Stomach (tissue), 9 donors: ENCODE data around the gene NCAPD2. TPM values are rescaled to one million over a fixed set of nuclear protein-coding genes. Genes with fewer than 3 reads are reported as not detected.
A peak's percentile ranks its signal among the peaks of the same experiment; 100 is the strongest.

ENCODE experiments used
- DNase-seq, 2 donors: peaks; one replicate each; pipeline versions ENCODE4 v3.0.0 to v3.0.0-alpha.2; 2013 to 2019
- H3K27ac ChIP-seq, 5 donors: fragments of 200-600 bp in 4 of 5; sonication (generic) in 4 of 5; one replicate each; pipeline ENCODE4 v1.5.1; 2013 to 2019; ENCODE audit warnings: mild to moderate bottlenecking in 1 of 5, moderate library complexity in 1 of 5
- H3K27me3 ChIP-seq, 3 donors: fragments of 200-600 bp; sonication (generic); one replicate each; pipeline ENCODE4 v1.5.1; 2017 to 2019; ENCODE audit warnings: mixed run types in 1 of 3
- H3K36me3 ChIP-seq, 4 donors: fragments of 200-600 bp; sonication (generic); 1 replicate in 3 of 4; 2 replicates in 1 of 4; pipeline ENCODE4 v1.5.1; 2016 to 2019
- H3K4me1 ChIP-seq, 4 donors: fragments of 200-600 bp; sonication (generic); one replicate each; pipeline ENCODE4 v1.5.1; 2016 to 2019
- H3K4me3 ChIP-seq, 4 donors: fragments of 200-600 bp; sonication (generic) in 3 of 4; one replicate each; pipeline ENCODE4 v1.5.1; 2016 to 2019; ENCODE audit warnings: mild to moderate bottlenecking in 1 of 4
- H3K9me3 ChIP-seq, 4 donors: fragments of 200-600 bp; sonication (generic); one replicate each; pipeline ENCODE4 v1.5.1; 2016 to 2019
- EP300 ChIP-seq: sonication (generic); formaldehyde crosslinking; IDR thresholded peaks from one replicate; pipeline ENCODE4 v1.6.1; 2017; ENCODE audit warnings: antibody characterized with exemption
- POLR2A ChIP-seq, 4 donors: fragments of 450-650 bp; IDR thresholded peaks; one replicate each; pipeline ENCODE4 v1.6.1; 2016; ENCODE audit warnings: antibody characterized with exemption in 4 of 4, control low read depth in 2 of 4, mild to moderate bottlenecking in 1 of 4, moderate library complexity in 1 of 4
- POLR2AphosphoS5 ChIP-seq, 3 donors: sonication (generic); formaldehyde crosslinking; IDR thresholded peaks; one replicate each; pipeline ENCODE4 v1.6.1; 2016; ENCODE audit warnings: antibody characterized with exemption in 3 of 3
- WGBS, 5 donors: extraction: QIAGEN DNeasy Blood & Tissue Kit in 3 of 5; methylation state at CpG; one replicate each; pipeline versions ENCODE4 v1.1.5 to v1.1.7; 2013 to 2018; 5-methylcytosine and 5-hydroxymethylcytosine counted together
- intact Hi-C: fragments of 100-400 bp; cut with DNase I; formaldehyde crosslinking; loops from one replicate; pipeline ENCODE4 v1.15.1; 2023; ENCODE audit warnings: low total_unique reads
- polyA plus RNA-seq, 3 donors: library from polyadenylated mRNA; stranded (reverse); fragments of 200-250 nt; gene quantifications; one replicate each; pipeline ENCODE4 v1.2.3, GENCODE V29; 2013
- total RNA-seq, 5 donors: library from RNA; depleted of rRNA; stranded (reverse); fragments of >200 nt; gene quantifications; one replicate each; pipeline versions ENCODE4 v1.1.0 to v1.2.3, GENCODE V29; 2014 to 2016
- TF ChIP-seq, protein P1 (sequence below), 7 experiments: fragments of 450-650 bp in 4 of 7; fragments of 200-600 bp in 3 of 7; sonication (generic) in 3 of 7; IDR thresholded peaks; one replicate each; pipeline ENCODE4 v1.5.1; 2016 to 2019; ENCODE audit warnings: antibody characterized with exemption in 7 of 7, control low read depth in 2 of 7, mild to moderate bottlenecking in 1 of 7
- donor health status: healthy with polysubstance abuse.
- donor health status: Bipolar disorder and iron deficiency.
- donor health status: healthy.

The NCAPD2 gene
- total and polyA plus RNA-seq, 8 donors, result 8.3 to 105 (median 17.6) TPM

DNA sequence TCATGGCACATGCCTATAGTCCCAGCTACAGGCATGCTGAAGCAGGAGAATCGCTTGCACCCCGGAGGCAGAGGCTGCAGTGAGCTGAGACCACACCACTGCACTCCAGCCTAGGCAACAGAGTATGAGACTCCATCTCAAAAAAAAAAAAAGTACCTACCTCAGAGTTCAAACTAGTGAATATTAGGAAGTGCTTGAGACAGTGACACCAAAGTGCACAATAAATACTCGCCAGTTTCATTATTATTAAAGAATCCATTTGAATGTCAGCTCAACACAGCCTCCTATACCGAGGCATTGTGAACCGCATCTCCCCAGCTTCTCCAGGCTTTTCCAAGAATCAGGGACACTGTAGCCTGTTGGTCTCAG lies 45.4 kb downstream of the NCAPD2 start:
- Histone ChIP-seq H3K27me3 (no peaks in the 10 kb centered on the region), H3K36me3 (peaks cover 33 to 62% (median 43%) of the 10 kb centered on the region in 4 donors), H3K4me3 (no peak overlapping the region), H3K4me1 (peaks cover 49 to 75% (median 56%) of the 10 kb centered on the region in 4 donors), H3K27ac (peak overlapping the region in 3 of 5 donors; percentile 73 to 100 (median 83)), H3K9me3 (no peaks in the 10 kb centered on the region)
- intact Hi-C loops, result loop anchor here (10.0 kb wide), 1 partner anchor 114 kb away; no protein-coding TSS in a partner anchor
- TF ChIP-seq, protein P1, sequence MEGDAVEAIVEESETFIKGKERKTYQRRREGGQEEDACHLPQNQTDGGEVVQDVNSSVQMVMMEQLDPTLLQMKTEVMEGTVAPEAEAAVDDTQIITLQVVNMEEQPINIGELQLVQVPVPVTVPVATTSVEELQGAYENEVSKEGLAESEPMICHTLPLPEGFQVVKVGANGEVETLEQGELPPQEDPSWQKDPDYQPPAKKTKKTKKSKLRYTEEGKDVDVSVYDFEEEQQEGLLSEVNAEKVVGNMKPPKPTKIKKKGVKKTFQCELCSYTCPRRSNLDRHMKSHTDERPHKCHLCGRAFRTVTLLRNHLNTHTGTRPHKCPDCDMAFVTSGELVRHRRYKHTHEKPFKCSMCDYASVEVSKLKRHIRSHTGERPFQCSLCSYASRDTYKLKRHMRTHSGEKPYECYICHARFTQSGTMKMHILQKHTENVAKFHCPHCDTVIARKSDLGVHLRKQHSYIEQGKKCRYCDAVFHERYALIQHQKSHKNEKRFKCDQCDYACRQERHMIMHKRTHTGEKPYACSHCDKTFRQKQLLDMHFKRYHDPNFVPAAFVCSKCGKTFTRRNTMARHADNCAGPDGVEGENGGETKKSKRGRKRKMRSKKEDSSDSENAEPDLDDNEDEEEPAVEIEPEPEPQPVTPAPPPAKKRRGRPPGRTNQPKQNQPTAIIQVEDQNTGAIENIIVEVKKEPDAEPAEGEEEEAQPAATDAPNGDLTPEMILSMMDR (IDR thresholded peaks at IDR 0.05), result no peak
- no peak for TF ChIP-seq EP300
- no peak for TF ChIP-seq POLR2A (IDR thresholded peaks at IDR 0.05)
- no peak for TF ChIP-seq POLR2AphosphoS5 (IDR thresholded peaks at IDR 0.05)
- DNase-seq, result no peak
- 72 to 90% (median 84%) methylated on average over 5 of the region's 5 CpGs for WGBS, 5 donors

DNA sequence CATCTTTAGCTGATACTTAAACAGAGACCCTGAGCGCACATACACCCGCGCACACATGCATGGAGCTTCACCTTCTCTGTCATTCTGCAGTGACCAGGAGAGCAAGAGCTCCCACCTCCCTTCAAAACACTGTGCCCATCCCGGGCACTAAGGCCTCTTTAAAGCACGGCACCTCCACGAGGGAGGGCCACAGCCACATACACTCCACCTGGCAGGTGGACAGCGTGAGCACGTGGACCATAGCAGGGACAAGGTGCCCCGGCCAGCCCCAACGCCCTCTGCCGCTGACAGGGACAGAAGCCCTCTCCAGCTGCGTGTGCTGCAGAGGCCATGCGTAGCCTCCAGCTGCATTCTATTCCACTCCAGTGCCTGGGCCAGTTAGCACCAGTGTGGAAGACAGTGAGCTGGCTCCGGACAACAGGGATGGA lies 45.8 kb downstream of the NCAPD2 start:
- peak in 1 of 2 donors; percentile 28 for DNase-seq
- no peak for TF ChIP-seq POLR2AphosphoS5 (IDR thresholded peaks at IDR 0.05)
- TF ChIP-seq, protein P1 (IDR thresholded peaks at IDR 0.05), result no peak
- TF ChIP-seq POLR2A (IDR thresholded peaks at IDR 0.05), result no peak
- no peak for TF ChIP-seq EP300
- Histone ChIP-seq H3K27ac (peak overlapping the region; percentile 6 to 100 (median 74)), H3K27me3 (no peaks in the 10 kb centered on the region), H3K4me3 (peak overlapping the region in 1 of 4 donors; percentile 4), H3K4me1 (peaks cover 49 to 75% (median 56%) of the 10 kb centered on the region in 4 donors), H3K36me3 (peaks cover 37 to 67% (median 48%) of the 10 kb centered on the region in 4 donors), H3K9me3 (no peaks in the 10 kb centered on the region)
- intact Hi-C loops, result loop anchor here (10.0 kb wide), 1 partner anchor 115 kb away; no protein-coding TSS in a partner anchor
- WGBS, 5 donors, result 63 to 71% (median 68%) methylated on average over 13 to 14 of the region's 14 CpGs

DNA sequence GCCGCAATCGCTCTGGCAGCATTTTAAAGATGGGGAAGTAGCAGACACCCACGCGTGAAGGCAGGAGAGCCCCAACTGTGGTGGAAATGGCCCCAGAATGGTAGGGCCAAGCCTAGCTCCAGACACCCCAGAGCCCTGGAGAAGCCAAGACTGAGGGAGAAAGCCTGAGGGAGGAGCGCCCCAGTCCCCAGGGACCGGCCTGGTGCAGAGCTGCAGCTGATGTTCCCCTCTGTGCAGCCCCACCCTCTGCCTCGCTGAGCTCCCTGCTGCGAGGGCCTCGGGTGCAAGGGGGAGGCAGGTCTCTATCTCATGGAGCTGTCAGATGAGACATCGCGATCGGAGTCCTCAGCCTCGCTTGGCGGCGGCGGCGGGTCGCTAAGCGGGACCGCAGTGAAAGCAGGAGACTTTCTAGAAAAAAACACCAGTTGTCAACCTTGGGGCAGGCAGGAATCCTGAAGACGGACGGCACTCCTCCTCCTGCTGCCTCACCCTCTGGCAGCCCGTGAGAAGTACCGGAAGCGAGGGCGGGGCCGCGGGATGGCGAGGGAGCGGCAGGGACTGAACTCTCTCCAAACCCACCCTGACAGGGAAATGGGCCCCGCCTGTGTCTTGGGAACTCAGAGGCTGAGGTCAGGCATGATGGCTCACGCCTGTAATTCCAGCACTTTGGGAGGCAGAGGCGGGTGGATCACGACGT lies 46.4 kb downstream of the NCAPD2 start:
- peak; percentile 53 to 86 (median 63) for TF ChIP-seq POLR2AphosphoS5 (IDR thresholded peaks at IDR 0.05)
- TF ChIP-seq, protein P1 (IDR thresholded peaks at IDR 0.05), result no peak
- peak; percentile 78 to 93 for DNase-seq
- intact Hi-C loops, result no loop called here
- Histone ChIP-seq H3K9me3 (no peaks in the 10 kb centered on the region), H3K27ac (peak overlapping the region; percentile 6 to 100 (median 74)), H3K36me3 (peaks cover 37 to 73% (median 54%) of the 10 kb centered on the region in 4 donors), H3K4me3 (peak overlapping the region; percentile 4 to 20 (median 14)), H3K27me3 (no peaks in the 10 kb centered on the region), H3K4me1 (peaks cover 48 to 73% (median 54%) of the 10 kb centered on the region in 4 donors)
- WGBS, 5 donors, result 11 to 16% (median 15%) methylated on average over 32 to 35 of the region's 35 CpGs

DNA sequence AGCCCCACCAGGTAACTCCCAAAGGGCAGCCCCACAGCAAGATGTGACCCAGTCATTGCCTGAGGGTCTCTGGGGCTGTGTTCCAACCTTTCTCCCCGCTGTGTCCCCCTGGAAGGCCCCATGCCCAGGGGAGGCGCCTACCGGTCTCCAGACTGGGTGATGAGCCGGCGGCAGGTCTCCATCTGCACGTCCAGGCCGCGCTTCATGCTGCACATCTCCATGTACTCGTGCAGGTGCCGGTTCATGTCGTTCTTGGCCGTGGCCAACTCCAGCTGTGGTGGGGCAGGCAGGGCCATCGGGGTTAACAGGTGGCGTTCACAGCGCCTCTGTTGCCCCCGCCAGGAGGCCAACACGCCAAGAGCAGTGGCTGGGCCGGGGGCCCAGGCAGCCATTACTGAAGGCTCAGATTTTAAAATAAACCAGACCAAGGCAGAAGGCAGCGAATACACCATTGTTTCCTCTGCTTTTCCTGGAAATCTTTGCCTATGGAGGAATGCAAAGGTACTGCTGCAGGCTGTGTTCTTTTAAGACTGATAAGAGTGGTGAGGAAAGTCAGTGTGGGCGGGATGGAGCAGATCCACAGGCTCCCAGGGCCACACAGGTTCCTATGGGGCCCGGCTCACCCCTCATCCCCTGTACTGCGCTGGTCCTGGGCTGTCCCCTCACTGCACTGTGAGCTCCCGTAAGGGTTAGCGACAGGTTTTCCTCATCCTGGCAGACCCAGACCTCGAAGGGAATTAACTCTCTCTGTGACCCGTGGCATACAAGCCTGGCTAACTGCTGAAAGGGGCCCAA lies 47.7 kb downstream of the NCAPD2 start:
- peak in 1 of 2 donors; percentile 23 for DNase-seq
- Histone ChIP-seq H3K4me1 (peaks cover 36 to 61% (median 41%) of the 10 kb centered on the region in 4 donors), H3K4me3 (no peak overlapping the region), H3K27ac (peak overlapping the region in 4 of 5 donors; percentile 73 to 100 (median 78)), H3K36me3 (peaks cover 38 to 74% (median 58%) of the 10 kb centered on the region in 4 donors), H3K9me3 (no peaks in the 10 kb centered on the region), H3K27me3 (no peaks in the 10 kb centered on the region)
- no peak for TF ChIP-seq POLR2A (IDR thresholded peaks at IDR 0.05)
- no peak for TF ChIP-seq POLR2AphosphoS5 (IDR thresholded peaks at IDR 0.05)
- TF ChIP-seq, protein P1 (IDR thresholded peaks at IDR 0.05), result no peak
- TF ChIP-seq EP300, result no peak
- 73 to 79% (median 77%) methylated on average over 16 to 26 of the region's 26 CpGs for WGBS, 5 donors
- intact Hi-C loops, result no loop called here
